Frontal cortex (tissue), 4 donors: ENCODE data around the gene PCNT. TPM values are rescaled to one million over a fixed set of nuclear protein-coding genes. Genes with fewer than 3 reads are reported as not detected.
"Not testable (repeated sequence)": the region's sequence is repeated elsewhere in the genome, so short reads cannot be mapped to it uniquely, and the experiment has no call there.

ENCODE experiments used
- DNase-seq, 2 donors: peaks; one replicate each; pipeline ENCODE4 v3.0.0; 2012; ENCODE audit warnings: low spot score in 2 of 2
- FAIRE-seq: peaks from 2 replicates; lab custom pipeline; 2012; peaks lifted over from hg19 to GRCh38; lab: Jason Lieb, UNC
- total RNA-seq: library from RNA; depleted of rRNA; stranded (reverse); fragments of >200 nt; gene quantifications from one replicate; pipeline ENCODE4 v1.2.3, GENCODE V29; 2014
- donor health status: control.
- donor health status: control.
- donor health status: control.

Gene PCNT
- total RNA-seq, 1 donor from 2014 or later = 15.5 TPM

GRCh38 chr21:46437096-46437498, 113.1 kb downstream of the PCNT start:
- FAIRE-seq = no peak

GRCh38 chr21:46437511-46437910, 113.6 kb downstream of the PCNT start:
- DNase-seq (no peak), FAIRE-seq (no peak)

More at GRCh38 chr21:46437096-46437498, 113.1 kb downstream of the PCNT start:
- no peak for DNase-seq

GRCh38 chr21:46438241-46438640, 114.3 kb downstream of the PCNT start:
- DNase-seq (no peak), FAIRE-seq (no peak)

- no peak for FAIRE-seq
- no peak for DNase-seq
Measured at GRCh38 chr21:46439906-46440305, 116.0 kb downstream of the PCNT start.

- no peak for DNase-seq
- FAIRE-seq = no peak
Measured at GRCh38 chr21:46441331-46441730, 117.4 kb downstream of the PCNT start.

GRCh38 chr21:46441961-46442498, 118.1 kb downstream of the PCNT start:
- DNase-seq = no peak
- no peak for FAIRE-seq

- FAIRE-seq = no peak
- no peak for DNase-seq
Measured at GRCh38 chr21:46442938-46443337, 119.0 kb downstream of the PCNT start.

GRCh38 chr21:46443910-46444309, 120.0 kb downstream of the PCNT start:
- FAIRE-seq (no peak), DNase-seq (no peak)

- FAIRE-seq = no peak
- DNase-seq = no peak
Measured at GRCh38 chr21:46448108-46448507, 124.2 kb downstream of the PCNT start.

- FAIRE-seq, DNase-seq: not testable (repeated sequence)
Measured at GRCh38 chr21:46448855-46449254, 124.9 kb downstream of the PCNT start.

- no peak for DNase-seq
- FAIRE-seq = no peak
Measured at GRCh38 chr21:46452710-46453109, 128.8 kb downstream of the PCNT start.

- FAIRE-seq = no peak
- no peak for DNase-seq
Measured at GRCh38 chr21:46454142-46454541, 130.2 kb downstream of the PCNT start.

- FAIRE-seq = no peak
- no peak for DNase-seq
Measured at GRCh38 chr21:46454634-46455390, 130.9 kb downstream of the PCNT start.

- no peak for FAIRE-seq
- no peak for DNase-seq
Measured at GRCh38 chr21:46455575-46456385, 131.8 kb downstream of the PCNT start.

- DNase-seq = no peak
- FAIRE-seq = no peak
Measured at GRCh38 chr21:46456750-46457149, 132.8 kb downstream of the PCNT start.

- no peak for FAIRE-seq
Measured at GRCh38 chr21:46457801-46458314, 133.9 kb downstream of the PCNT start.

GRCh38 chr21:46458315-46459023, 134.5 kb downstream of the PCNT start, which contains the start of gene DIP2A:
TSS of gene DIP2A (plus strand) at chr21:46458891. CDS start at chr21:46459132, 241 bp downstream.
- DNase-seq = peak; percentile 99
- no peak for FAIRE-seq

More at GRCh38 chr21:46457801-46458314, 133.9 kb downstream of the PCNT start:
- no peak for DNase-seq

- FAIRE-seq (no peak), DNase-seq (no peak)
Measured at GRCh38 chr21:46459024-46459355, 135.0 kb downstream of the PCNT start.

- DNase-seq = no peak
- no peak for FAIRE-seq
Measured at GRCh38 chr21:46459356-46460112, 135.6 kb downstream of the PCNT start.
